Activated CD8-positive, alpha-beta memory T cell treated with anti-CD3 and anti-CD28 coated beads for 4 hours (primary cell): ENCODE measurements around the gene PTPRN2.
"Not testable (repeated sequence)": the region's sequence is repeated elsewhere in the genome, so short reads cannot be mapped to it uniquely, and the experiment has no call there.

Experiments used
- DNase-seq, 2 donors: peaks; one replicate each; pipeline ENCODE4 v3.0.0-alpha.2; 2020; ENCODE audit warnings: low read depth in 2 of 2

Gene PTPRN2

GRCh38 chr7:157702311-157703023, 885.2 kb downstream of the PTPRN2 start:
- no peak for DNase-seq

GRCh38 chr7:157701395-157702180, 886.0 kb downstream of the PTPRN2 start:
- DNase-seq, result not testable (repeated sequence)

- DNase-seq, result no peak
Measured at GRCh38 chr7:157700231-157701005, 887.2 kb downstream of the PTPRN2 start.

GRCh38 chr7:157699357-157700013, 888.1 kb downstream of the PTPRN2 start:
- no peak for DNase-seq

- not testable (repeated sequence) for DNase-seq
Measured at GRCh38 chr7:157697287-157697686, 890.3 kb downstream of the PTPRN2 start.

- not testable (repeated sequence) for DNase-seq
Measured at GRCh38 chr7:157695609-157696008, 892.0 kb downstream of the PTPRN2 start.

GRCh38 chr7:157694376-157694665, 893.3 kb downstream of the PTPRN2 start:
- no peak for DNase-seq

GRCh38 chr7:157693521-157694375, 893.9 kb downstream of the PTPRN2 start:
- no peak for DNase-seq

GRCh38 chr7:157693071-157693520, 894.5 kb downstream of the PTPRN2 start:
- no peak for DNase-seq

- DNase-seq, result no peak
Measured at GRCh38 chr7:157692460-157693011, 895.1 kb downstream of the PTPRN2 start.

GRCh38 chr7:157691586-157692459, 895.8 kb downstream of the PTPRN2 start:
- DNase-seq, result no peak

GRCh38 chr7:157690833-157691585, 896.6 kb downstream of the PTPRN2 start:
- no peak for DNase-seq

- no peak for DNase-seq
Measured at GRCh38 chr7:157690058-157690832, 897.4 kb downstream of the PTPRN2 start.

- DNase-seq, result no peak
Measured at GRCh38 chr7:157689269-157690057, 898.2 kb downstream of the PTPRN2 start.

GRCh38 chr7:157688533-157689268, 898.9 kb downstream of the PTPRN2 start:
- DNase-seq, result no peak

- no peak for DNase-seq
Measured at GRCh38 chr7:157687845-157688532, 899.6 kb downstream of the PTPRN2 start.
